ENCODE results near the gene ALG13. TPM values are rescaled to one million over a fixed set of nuclear protein-coding genes. Genes with fewer than 3 reads are reported as not detected.

ALG13 gene
- total and polyA plus RNA-seq, 2 experiments from 2014 or later, result 54.2 to 58.7 TPM

Small RNA genes within 50 kb of the gene (small RNA-seq; reads per million reads assigned to genes)
- not detected for gene RNA5SP512 (ENCODE audit: low replicate concordance)

Other genes starting within 250 kb of the ALG13 start
- gene SERTM2, start 169.5 kb upstream of the ALG13 start, total RNA-seq (2014; rRNA removed; shearing (Covaris generic)), result 0.50 and 0.59 TPM in 2 replicates
- gene SERTM2, start 169.5 kb upstream of the ALG13 start, polyA plus RNA-seq (2016; fragmentation: Nextera tagmentation; extraction: Ambion mirVana), result 0.09 and 0.27 TPM in 2 replicates
- not detected in 2 replicates for gene TRPC5OS, start 195.0 kb downstream of the ALG13 start, total RNA-seq (2014; rRNA removed; shearing (Covaris generic))
- gene TRPC5OS, start 195.0 kb downstream of the ALG13 start, polyA plus RNA-seq (2016; fragmentation: Nextera tagmentation; extraction: Ambion mirVana), result not detected in 2 replicates

Measured in GM23338 (cell line).